GM10266 (cell line): ENCODE data around the gene TNNT1.

Experiments
- DNase-seq: peaks from one replicate; pipeline ENCODE4 v3.0.0; 2012; ENCODE audit errors: extremely low spot score
- TF ChIP-seq, protein P1 (sequence below): IDR thresholded peaks from 2 replicates; pipeline ENCODE4 v1.5.1; 2012; ENCODE audit warnings: mild to moderate bottlenecking, low read depth; ENCODE audit not compliant: control insufficient read depth, insufficient read depth; ENCODE audit errors: missing control alignments

Gene TNNT1

GRCh38 chr19:55083004-55083850 is 65.8 kb downstream of the TNNT1 start:
- DNase-seq: no peak
- TF ChIP-seq, protein P1, sequence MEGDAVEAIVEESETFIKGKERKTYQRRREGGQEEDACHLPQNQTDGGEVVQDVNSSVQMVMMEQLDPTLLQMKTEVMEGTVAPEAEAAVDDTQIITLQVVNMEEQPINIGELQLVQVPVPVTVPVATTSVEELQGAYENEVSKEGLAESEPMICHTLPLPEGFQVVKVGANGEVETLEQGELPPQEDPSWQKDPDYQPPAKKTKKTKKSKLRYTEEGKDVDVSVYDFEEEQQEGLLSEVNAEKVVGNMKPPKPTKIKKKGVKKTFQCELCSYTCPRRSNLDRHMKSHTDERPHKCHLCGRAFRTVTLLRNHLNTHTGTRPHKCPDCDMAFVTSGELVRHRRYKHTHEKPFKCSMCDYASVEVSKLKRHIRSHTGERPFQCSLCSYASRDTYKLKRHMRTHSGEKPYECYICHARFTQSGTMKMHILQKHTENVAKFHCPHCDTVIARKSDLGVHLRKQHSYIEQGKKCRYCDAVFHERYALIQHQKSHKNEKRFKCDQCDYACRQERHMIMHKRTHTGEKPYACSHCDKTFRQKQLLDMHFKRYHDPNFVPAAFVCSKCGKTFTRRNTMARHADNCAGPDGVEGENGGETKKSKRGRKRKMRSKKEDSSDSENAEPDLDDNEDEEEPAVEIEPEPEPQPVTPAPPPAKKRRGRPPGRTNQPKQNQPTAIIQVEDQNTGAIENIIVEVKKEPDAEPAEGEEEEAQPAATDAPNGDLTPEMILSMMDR: no peak
